Occipital lobe (tissue), 3 donors: Measurements from ENCODE around the gene ZNF541. TPM values are rescaled to one million over a fixed set of nuclear protein-coding genes. Genes with fewer than 3 reads are reported as not detected.

ENCODE experiments used
- DNase-seq: peaks from one replicate; lab custom pipeline; 2025; lab: John Stamatoyannopoulos, UW
- small RNA-seq: library from RNA; depleted of rRNA; stranded (forward); fragments of <200 nt; gene quantifications from one replicate; pipeline ENCODE3, GENCODE V24; 2014
- total RNA-seq: library from RNA; depleted of rRNA; stranded (reverse); fragments of >200 nt; gene quantifications from one replicate; pipeline ENCODE4 v1.2.3, GENCODE V29; 2014

Gene ZNF541
- total RNA-seq, 1 donor from 2014 or later, result not detected

DNA sequence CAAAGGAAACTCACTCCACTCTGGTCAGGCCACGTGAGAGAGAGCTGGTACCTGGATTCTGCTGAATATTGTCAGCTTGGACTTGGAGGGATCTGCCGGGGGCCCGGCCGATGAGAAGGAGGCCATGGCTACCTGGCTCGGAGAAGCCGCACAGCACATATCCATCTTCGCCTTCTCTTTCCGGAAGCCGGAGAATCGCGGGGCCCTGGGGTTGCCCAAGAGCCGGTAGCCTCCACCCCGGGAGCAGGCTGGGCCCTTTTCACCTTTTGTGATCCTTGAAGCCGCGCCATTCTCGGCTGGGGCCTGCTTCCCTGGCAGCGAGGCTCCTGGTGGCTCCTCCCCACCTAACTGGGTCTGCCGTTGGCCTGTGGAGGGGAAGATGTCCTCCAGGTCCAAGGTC lies 28.9 kb downstream of the ZNF541 start:
- DNase-seq, result no peak

DNA sequence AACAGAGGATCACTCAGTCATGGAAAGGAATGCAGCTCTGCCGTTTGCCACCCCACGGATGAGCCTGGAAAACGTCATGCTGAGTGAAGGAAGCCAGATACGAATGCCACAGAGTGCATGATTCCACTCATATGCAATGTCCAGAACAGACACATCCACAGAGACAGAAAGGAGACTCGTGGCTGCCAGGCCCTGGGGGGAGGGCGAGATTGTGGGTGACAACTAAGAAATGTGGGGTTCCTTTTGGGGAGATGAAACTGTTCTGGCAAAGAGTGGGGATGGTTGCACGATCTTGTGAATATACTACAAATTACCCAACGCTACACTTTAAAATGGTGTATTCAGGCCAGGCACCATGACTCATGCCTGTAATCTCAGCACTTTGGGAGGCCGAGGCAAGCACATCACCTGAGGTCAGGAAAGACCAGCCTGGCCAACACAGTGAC lies 30.9 kb downstream of the ZNF541 start:
- no peak for DNase-seq

DNA sequence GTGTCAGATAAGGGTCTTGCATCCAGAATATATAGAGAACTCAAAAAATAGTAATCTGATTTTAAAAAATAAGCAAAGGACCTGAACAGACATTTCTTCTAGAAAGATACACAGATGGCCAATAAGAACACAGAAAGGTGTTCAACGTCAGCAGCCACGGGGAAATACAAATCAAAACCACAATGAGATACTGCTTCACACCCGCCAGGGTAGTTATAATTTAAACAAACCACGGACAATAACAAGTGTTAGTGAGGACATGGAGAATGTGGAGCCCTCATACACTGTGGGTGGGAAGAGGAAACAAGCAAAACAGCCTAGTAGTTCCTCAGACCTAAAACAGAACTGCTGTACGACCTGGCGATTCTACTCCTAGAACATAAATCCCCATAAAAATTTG lies 31.4 kb downstream of the ZNF541 start:
- no peak for DNase-seq

DNA sequence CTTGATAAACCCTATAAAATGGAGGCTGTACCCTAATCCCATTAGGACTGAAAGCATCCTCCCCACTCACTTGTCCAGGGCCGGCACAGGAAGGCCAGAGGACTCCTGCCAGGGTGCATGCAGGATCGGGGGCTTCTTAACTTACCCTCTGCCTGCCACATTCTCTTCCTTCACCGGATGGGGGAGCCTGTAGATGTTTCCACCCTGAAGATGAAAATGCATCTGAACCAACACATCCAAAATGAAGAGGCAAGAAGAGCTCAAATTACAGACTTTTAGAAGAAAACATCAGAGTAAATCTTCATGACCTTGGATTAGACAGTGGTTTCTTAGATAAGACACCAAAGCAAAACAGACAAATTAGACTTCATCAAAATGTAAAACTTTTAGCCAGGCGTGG lies 32.2 kb downstream of the ZNF541 start:
- DNase-seq, result no peak

DNA sequence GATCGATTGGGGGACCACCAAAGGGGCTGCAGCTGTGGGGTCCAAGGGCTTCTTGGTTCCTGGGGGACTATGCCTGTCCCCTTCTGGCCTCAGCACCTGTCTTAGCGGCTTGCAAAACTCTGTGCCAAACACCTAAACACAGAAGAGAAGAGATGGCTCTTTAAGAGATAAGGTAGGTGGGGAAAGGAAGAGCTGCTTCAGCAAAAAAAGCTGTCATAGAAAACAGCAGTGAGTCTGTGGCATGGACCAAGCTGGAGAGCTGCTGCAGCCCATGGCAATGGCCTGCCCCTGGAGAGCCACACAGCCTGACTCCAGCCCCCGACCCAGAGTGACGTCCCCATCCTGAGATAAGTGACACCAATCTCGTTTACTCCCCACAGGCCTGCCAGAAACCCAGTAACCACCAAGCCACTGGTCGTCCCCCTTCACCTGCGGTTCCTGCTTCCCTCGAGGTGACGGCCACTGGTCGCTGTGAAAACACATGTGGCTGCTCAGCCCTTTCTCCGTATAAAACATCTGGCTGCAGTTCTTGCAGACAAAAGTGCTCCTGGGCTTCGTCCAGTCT lies 33.1 kb downstream of the ZNF541 start:
- DNase-seq, result no peak

DNA sequence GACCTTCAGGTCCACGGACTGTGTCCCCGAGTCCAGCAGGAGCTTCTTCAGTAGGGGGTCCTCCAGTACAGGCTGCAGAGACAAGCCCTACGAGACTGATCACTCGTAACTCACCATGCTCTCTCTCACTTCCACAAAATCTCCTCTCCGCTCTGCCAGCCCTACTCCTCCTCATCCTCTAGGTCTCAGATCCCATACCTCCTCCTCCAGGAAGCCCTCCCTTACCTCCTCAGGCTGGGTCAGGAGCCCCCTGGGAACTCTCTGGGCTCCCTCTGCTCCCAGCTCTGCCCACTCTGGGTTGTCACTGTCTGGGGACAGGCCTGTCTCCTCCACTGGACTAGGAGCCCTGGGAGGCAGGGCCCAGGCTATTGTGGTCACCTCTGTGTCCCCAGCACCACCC lies 34.1 kb downstream of the ZNF541 start:
- no peak for DNase-seq

DNA sequence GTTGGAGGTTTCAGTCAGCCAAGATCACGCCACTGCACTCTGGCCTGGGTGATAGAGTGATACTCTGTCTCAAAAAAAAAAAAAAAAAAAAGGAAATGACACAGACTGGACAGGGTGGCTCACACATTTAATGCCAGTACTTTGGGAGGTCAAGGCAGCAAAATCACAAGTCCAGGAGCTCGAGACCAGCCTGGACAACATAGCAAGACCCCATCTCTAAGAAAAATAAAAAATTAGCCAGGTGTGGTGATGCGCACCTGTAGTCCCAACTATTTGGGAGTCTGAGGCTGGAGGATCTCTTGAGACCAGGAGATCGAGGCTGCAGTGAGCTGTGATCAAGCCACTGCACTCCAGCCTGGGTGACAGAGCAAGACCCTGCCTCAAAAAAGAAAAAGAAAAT lies 35.5 kb downstream of the ZNF541 start:
- no peak for DNase-seq

DNA sequence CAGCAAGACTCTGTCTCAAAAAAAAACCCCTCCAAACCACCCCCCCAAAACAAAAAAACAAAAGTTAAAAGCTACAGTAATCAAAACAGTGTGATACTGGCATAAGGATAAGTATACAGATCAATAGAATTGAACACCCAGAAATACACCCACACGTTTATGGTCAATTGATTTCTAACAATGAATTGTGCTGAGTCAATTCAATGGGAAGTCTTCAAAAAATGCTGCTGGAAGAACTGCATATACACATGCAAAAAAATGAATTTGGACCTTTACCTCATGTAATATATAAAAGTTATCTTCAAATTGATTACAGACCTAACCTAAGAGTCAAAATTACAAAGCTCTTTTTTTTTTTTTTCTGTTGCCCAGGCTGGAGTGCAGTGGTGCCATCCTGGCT lies 38.3 kb downstream of the ZNF541 start:
- no peak for DNase-seq

DNA sequence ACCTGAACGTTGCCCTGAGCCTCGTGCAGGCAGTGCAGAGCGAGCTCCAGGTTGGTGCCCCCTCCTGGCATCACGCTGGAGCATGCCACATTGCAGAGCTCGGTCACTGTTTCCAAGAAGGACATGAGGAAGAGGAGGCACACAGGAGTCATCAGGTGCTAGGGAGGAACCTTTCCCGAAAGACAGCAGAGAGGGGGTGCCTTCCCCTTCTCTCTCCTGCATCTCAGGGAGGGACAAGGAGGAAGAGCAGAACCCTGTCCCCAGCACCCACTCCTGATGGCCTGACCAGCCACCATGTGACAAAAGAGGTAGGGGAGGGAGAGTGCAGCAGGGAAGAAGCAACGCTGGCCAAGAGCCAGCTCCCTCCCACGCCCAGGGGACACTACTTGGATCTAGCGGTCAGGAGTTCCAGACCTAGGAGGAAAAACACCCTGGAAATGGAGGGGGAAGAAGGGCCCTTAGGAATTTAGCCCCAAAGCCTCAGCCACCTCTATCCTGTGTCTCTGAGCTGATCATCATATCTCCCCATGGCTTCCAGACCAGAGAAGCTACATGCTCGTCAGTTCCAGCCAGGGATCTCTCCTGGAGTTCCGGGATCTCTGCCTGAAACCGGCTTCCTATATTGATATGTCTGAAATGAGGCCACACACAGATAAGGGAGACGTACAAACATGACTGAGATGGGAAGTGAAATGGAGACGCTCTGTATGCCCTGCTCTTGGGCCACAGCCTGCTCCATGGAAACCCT lies 41.1 kb downstream of the ZNF541 start:
- no peak for DNase-seq

DNA sequence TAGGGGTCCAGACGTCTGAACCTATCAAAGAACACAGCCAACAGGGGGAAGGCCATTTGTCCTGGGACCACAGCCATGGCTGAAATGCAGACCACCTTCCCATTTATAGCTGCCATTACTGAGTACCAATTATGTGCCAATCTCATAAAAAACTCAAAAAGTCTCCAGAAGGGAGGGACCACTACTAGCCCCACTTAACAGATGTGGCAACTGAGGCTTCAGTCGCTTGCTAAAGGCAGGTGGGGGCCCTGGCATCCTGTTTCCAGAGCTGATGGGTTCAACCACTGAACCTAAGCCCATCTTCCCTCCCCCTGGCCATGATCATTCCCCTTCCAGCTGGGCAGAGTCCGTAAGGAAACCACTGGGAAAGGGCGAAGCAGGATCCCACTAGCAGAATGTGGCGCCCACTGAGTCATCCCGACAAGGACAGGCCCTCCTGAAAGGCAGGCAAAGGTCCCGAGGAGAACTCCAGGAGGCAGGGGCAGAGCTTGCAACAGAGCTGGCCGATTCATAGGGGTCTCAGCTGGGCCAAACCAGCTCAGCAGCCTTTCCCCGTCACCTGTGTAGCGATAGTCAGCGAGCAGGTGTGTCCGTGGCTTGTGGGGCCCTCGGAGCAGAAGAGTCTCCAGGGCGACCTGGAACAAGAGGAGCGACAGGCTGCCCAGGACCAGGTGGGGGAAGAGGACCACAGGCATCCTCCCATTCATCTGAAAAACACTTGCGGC lies 43.8 kb downstream of the ZNF541 start:
- no peak for DNase-seq

DNA sequence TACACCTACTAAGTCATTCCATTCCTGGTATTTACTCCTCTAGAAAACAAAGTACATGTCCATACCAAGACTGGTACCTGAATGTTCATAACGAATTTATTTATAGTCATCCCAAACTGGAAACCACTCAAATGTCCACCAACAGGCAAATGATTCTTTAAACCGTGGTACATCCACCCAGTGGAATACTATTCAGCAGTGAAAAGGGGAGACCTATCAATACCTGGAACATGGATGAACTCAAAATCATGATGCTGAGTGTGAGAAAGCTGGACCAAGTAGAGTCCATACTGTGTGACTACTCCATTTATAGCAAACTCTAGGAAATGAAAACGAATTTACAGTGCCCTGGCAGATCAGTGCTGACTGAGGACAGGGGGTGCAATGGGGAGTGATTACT lies 46.1 kb downstream of the ZNF541 start:
- no peak for DNase-seq

DNA sequence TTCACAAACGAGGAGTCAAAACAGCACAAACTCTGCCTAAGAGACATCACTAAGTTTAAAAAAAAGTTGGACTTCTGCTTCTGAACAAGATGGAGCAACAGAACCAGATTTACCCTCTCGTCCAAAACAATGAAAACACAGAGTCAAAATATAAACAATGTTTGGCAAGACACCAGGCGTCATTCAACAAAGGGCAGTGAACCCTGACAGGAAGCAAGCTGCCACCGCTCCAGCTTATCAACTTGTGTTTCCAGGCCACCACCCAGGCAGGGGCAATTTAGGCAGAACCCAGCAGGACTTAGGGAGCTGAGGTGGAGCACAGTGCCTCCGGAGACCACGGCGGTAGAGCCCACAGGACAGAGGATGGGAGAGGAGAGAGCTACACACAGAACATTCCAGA lies 49.5 kb downstream of the ZNF541 start:
- no peak for DNase-seq

Small RNA genes within 50 kb of the gene (small RNA-seq; reads per million reads assigned to genes)
- not detected for gene RN7SL322P

Other genes starting within 250 kb of the ZNF541 start
- 0.31 TPM for gene C5AR2, start 241.0 kb downstream of the ZNF541 start, total RNA-seq
- 10.8 TPM for gene DHX34, start 223.8 kb downstream of the ZNF541 start, total RNA-seq
- gene MEIS3, start 153.6 kb downstream of the ZNF541 start, total RNA-seq, result 74.6 TPM
- 40.1 TPM for gene SLC8A2, start 101.3 kb downstream of the ZNF541 start, total RNA-seq
- gene KPTN, start 88.9 kb downstream of the ZNF541 start, total RNA-seq, result 4.2 TPM
- gene NAPA, start 58.1 kb downstream of the ZNF541 start, total RNA-seq, result 26.8 TPM
- 9.8 TPM for gene BICRA, start 36.0 kb upstream of the ZNF541 start, total RNA-seq
- 2.2 TPM for gene EHD2, start 140.3 kb upstream of the ZNF541 start, total RNA-seq
- 52.4 TPM for gene NOP53, start 172.4 kb upstream of the ZNF541 start, total RNA-seq
- gene SELENOW, start 205.6 kb upstream of the ZNF541 start, total RNA-seq, result 151 TPM
- gene TPRX1, start 231.4 kb upstream of the ZNF541 start, total RNA-seq, result not detected
- gene CRX, start 248.8 kb upstream of the ZNF541 start, total RNA-seq, result not detected